ENCODE data around the gene CATSPER1.

The CATSPER1 gene

GRCh38 chr11:66026017-66026529, at the start of gene CATSPER1:
TSS of gene CATSPER1 (minus strand) at chr11:66026479. CDS start at chr11:66026379, 100 bp downstream.
- DNase-seq (ENCODE audit: low read depth): no peak

GRCh38 chr11:66075273-66075672, 49.0 kb upstream of the CATSPER1 start:
- DNase-seq (ENCODE audit: low read depth): no peak

GRCh38 chr11:66073669-66074068, 47.4 kb upstream of the CATSPER1 start:
- DNase-seq (ENCODE audit: low read depth): no peak

- DNase-seq (ENCODE audit: low read depth): no peak
These were observed 46.2 kb upstream of the CATSPER1 start for GRCh38 chr11:66072518-66072917.

GRCh38 chr11:66072081-66072480, 45.8 kb upstream of the CATSPER1 start:
- no peak for DNase-seq (ENCODE audit: low read depth)

GRCh38 chr11:66071381-66071801, 45.1 kb upstream of the CATSPER1 start:
- no peak for DNase-seq (ENCODE audit: low read depth)

- DNase-seq (ENCODE audit: low read depth): no peak
These were observed 44.5 kb upstream of the CATSPER1 start for GRCh38 chr11:66070604-66071380.

- peak; percentile 64 for DNase-seq (ENCODE audit: low read depth)
These were observed 43.7 kb upstream of the CATSPER1 start, which contains the start of gene PACS1 for GRCh38 chr11:66069715-66070603. TSS of gene PACS1 (plus strand) at chr11:66070272. CDS start at chr11:66070487, 215 bp downstream.

GRCh38 chr11:66068923-66069714, 42.8 kb upstream of the CATSPER1 start:
- DNase-seq (ENCODE audit: low read depth): no peak

- peak; percentile 71 for DNase-seq (ENCODE audit: low read depth)
These were observed 42.0 kb upstream of the CATSPER1 start for GRCh38 chr11:66068154-66068821.

- DNase-seq (ENCODE audit: low read depth): no peak
These were observed 41.4 kb upstream of the CATSPER1 start for GRCh38 chr11:66067640-66068039.

GRCh38 chr11:66066751-66067150, 40.5 kb upstream of the CATSPER1 start:
- no peak for DNase-seq (ENCODE audit: low read depth)

GRCh38 chr11:66064571-66064970, 38.3 kb upstream of the CATSPER1 start:
- DNase-seq (ENCODE audit: low read depth): no peak

GRCh38 chr11:66063900-66064299, 37.6 kb upstream of the CATSPER1 start:
- no peak for DNase-seq (ENCODE audit: low read depth)

- DNase-seq (ENCODE audit: low read depth): no peak
These were observed 36.1 kb upstream of the CATSPER1 start for GRCh38 chr11:66062408-66062807.

GRCh38 chr11:66061268-66061667, 35.0 kb upstream of the CATSPER1 start:
- no peak for DNase-seq (ENCODE audit: low read depth)

GRCh38 chr11:66059966-66060680, 33.8 kb upstream of the CATSPER1 start:
- DNase-seq (ENCODE audit: low read depth): no peak

GRCh38 chr11:66056501-66056900, 30.2 kb upstream of the CATSPER1 start:
- DNase-seq (ENCODE audit: low read depth): no peak

GRCh38 chr11:66055021-66055420, 28.7 kb upstream of the CATSPER1 start:
- no peak for DNase-seq (ENCODE audit: low read depth)

GRCh38 chr11:66052664-66052982, 26.3 kb upstream of the CATSPER1 start:
- DNase-seq (ENCODE audit: low read depth): no peak
